IPS DF 19.7 (cell line): Measurements from ENCODE around the gene SPPL3.

Source experiments
- DNase-seq: peaks from one replicate; pipeline ENCODE4 v3.0.0-alpha.2; 2013; ENCODE audit warnings: low read depth, low spot score

The SPPL3 gene

DNA sequence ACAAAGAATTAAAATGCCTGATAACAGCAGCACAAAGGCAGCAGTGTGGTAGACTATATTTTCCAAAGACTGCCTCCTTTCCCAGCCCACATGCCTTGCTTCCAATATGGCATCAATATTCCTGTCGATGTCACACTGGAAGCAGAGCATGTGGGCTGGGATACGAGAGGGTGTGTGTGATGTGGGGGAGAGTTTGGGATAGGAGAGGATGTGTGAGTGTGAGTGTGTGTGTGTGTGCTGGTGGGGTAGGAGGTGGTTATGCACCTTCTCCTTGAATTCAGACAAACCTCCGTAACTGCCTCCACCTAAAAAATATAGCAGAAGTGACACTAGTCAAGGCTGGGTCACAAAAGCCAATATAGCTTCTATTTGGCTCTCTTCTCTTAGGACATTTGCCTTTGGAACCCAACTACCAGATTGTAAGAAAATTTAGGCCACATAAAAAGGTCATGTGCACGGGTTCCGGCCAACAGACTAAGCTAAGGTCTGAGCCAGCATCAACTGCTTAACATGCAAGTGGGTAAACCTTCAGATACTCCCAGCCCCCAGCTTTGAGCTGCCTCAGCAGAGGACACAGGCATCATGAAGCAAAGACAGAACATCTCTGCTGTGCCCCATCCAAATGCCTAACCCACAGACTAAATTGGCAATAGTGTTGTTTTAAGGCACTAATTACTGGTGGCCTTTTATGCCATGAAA lies 29.5 kb downstream of the SPPL3 start:
- no peak for DNase-seq

DNA sequence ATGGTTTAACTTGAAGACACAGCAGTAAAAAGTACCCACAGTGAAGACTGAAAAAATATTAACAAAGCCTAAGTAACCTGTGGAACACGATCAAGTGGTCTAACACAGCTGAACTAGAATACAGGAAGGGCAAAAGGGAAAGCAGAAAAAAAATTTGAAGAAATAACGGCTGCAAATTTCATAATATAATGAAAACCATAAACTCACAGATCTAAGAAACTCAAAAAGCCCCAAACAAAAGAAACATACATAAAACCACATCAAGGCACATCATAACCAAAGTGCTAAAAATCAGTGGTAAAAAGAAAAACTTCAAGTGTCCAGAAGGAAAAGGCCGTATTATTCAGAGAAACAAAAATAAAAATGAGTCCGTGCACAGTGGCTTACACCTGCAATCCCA lies 30.9 kb downstream of the SPPL3 start:
- no peak for DNase-seq

DNA sequence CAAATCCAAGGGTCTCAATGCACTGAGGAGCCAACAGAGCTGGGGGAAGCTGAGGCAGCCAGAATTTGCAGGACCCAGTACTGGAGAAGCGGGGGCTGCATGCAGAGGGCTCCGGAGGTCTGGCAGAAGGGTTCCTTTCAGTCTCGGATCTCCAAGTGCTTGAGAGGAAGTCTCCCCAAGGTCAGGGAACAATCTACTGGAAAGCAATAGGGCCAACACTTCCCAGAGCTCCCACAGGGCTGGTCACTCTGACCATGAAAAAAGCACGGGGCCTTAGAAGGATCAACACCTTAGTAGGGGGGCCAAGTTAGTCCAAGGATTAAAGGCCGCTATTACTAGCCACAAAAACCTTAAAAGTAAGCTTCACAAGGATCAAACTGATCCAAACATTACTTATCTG lies 31.7 kb downstream of the SPPL3 start:
- no peak for DNase-seq

DNA sequence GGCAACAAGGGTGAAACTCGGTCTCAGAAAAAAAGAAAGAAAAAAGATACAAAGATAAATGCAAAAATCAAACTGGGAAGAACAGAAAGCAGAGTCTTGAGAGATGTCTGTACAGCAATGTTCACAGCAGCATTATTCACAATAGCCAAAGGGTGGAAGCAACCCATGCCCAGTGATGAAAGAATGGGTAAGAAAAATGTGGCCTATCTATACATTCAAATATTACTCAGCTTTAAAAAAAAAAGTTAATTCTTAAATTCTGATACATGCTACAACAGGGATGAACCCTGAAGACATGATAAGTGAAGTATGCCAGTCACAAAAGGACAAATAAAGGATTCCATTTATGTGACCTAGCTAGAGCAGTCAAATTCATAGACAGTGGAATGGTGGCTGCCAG lies 33.7 kb downstream of the SPPL3 start:
- DNase-seq = no peak

DNA sequence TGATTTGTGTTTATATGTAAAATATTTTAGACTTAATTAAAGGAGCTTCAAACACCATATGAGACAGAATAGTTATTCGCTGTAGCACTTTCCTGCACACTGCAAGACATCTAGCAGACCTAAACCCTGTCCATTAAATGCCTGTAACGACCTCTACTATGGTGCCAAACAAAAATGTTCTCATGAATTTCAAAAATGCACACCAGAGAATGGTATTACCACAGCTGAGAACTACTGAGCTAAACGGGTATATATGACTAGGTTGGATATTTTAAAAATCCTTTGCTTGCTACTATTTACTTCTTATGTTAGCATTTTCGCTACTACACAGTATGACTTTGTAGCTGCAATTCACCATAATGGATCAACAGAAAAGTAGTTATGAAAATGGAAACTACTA lies 34.8 kb downstream of the SPPL3 start:
- no peak for DNase-seq

DNA sequence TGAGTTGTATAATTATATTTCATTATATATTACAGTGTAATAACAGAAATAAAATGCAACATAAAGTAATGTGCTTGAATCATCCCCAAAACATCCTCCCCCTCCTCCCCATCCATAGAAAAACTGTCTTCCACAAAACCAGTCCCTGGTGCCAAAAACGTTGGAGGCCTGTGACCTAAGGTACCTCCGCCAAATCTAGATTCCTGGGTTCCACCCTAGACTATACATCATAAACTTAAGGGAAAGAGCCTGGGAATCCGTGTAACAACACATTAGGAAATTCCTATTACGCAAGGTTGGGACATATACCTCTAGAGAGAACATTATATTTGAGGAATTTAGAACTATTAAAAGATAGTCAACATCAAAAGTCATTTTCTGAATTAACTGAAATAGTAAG lies 38.0 kb downstream of the SPPL3 start:
- DNase-seq = no peak

DNA sequence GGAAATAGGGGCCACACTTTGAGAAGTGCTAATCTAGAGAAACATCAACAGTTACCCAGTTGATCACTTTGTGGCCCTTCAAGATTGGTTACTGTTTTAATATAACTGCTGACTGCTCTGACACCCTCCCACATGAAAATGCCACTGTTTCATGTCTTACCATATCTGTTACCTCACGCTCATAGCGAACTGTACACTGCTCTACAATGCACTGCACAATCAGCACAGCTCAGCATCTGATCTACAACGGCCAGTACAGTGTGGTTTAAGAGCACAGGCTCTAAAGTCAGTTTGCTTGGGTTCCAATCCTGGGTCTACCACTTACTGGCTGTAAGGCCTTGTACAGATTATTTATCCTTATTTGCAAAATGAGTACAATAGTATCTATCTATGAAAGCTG lies 39.1 kb downstream of the SPPL3 start:
- no peak for DNase-seq

DNA sequence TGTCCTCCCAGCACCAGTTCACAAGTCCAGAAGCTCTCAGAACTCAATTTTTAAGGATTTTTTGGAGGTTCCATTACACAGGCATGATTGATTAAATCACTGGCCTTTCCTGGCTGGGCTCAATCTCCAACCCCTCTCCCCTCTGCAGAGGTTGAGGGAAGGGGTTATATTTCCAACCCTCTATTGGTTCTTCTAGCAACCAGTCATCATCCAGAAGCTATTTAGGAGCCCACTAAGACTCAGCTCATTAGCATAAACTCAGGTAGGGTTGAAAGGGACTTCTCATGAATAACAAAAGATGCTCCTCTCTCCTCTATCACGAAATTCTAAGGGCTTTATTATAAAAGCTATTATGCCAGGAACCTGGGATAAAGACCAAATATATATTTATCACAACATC lies 41.5 kb downstream of the SPPL3 start:
- peak; percentile 38 for DNase-seq

DNA sequence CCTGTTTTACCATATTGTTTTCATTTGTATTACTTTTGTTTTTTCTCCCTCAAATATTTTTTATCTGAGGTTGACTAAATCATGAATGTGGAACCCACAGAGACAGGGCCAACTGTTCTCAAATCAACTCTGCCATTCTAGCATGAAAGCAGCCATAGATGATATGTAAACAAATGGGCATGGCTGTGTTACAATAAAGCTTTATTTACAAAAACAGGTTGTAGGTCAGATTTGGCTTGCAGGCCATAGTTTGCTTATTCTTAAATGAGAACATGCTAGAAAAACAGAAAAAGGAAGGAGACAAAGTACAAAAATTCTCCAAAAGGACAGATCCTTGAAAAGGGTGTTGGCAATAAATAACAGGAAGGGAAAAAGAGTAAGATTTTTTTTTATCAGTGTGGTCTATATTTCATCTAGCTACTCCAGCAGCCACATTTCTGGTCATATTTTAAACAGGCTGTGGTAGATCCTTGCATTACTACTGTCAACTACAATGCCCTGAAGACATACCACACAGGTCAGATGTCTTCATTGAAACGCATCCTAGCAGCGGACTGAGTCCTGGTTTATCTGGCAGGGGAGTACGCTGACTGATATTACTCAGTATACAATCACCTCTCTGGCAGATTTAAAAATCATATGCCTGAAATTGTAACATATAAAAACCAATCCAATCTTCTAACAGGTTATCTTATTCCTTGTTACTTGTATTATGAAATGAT lies 42.9 kb downstream of the SPPL3 start:
- no peak for DNase-seq

DNA sequence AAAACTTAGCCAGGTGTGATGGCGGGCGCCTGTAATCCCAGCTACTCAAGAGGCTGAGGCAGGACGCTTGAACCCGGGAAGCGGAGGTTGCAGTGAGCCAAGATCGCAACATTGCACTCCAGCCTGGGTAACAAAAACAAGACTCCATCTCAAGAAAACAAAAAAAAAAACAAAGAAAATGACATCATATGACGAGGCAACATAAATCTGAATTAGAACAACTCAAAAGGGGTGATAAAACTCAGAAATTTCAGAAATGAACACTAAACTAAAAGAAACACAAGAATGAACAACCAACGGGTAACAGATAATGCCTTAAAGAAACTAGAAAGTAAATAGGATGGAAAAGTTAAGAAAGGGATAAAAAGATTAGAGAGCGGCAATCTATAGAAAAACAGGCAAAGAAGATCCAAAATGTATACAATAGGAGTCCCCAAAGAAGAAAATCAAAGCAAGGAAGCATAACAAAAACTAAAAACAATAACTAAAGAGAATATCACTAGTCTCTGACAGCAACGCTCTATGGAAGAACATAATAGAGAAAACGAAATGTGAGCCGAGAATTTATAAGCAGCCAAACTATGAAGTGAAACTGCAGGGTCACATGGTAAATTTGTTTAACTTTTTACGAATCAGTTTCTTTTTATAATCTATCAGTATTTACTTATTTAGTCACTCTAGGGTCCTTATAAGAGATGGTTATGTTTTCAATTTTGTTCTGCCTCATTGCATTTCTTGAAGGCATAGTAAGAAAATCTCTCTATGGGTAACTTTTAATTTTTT lies 45.7 kb downstream of the SPPL3 start:
- DNase-seq = no peak

DNA sequence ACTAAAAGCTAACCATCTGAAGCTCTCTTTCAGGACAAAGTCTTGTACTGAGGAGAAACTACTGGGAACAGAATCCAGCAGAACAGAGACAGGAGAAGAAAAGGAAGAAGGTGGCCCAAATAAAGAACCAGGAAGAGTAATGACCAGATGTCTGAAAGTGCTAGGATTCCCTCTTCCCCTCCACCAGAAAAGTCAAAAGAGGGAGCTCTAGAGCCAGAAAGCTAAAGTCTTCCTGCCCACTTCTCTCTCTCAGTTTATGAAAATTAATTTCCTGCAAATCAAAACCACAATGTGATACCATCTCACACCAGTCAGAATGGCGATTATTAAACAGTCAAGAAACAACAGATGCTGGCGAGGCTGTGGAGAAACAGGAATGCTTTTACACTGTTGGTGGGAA lies 47.2 kb downstream of the SPPL3 start:
- no peak for DNase-seq

DNA sequence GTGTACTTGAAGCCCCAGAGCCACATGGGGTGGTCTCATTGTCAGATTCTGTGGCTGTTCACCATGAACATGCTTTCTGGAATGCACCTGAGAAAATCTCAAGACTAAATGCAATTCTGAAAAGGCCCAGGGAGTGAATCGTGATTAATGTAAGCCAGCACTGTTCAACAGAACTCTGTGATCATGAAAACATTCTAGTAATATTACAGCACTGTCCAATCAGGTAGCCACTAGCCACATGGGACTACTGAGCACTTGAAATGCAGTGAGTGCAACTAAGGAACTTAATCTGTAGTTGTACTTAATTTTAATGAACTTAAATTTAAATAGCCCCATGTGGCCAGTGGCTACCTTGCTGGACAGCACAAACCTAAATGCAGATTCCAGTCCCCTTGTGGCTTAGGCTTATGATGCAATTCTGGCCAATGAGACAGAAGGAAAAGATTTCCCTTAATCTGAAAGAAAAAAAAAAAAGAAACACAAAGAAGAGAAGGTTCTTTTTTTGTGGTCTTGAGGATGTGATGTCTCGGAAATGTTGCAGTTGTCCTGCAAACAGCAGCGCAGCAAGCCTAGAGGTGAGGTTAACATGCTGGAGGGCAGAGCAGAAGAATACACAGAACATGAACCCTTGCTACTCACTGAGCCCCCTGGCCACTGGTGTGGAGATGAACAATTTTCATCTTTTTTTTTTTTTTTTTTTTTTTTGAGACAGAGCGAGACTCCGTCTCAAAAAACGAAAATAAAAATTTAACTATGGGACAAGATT lies 48.2 kb downstream of the SPPL3 start:
- no peak for DNase-seq

DNA sequence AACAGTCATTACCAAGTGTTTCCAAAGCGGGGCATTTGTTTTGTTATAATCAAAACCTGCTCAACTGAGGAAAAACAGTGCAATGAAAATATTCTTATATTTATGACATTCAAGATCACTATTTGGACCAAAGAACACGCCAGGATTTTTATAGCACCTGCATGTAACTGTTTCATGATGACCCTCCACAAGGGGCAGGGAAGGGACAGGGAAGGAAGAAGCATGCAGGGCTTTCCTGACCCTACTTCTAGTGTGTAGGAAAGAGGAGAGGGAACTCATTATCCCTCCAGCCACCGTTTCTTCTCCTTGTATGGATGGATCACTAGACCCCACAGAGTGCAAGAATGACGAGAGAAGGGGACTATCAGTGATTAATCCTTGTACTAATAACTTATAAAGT lies 49.4 kb downstream of the SPPL3 start:
- no peak for DNase-seq

DNA sequence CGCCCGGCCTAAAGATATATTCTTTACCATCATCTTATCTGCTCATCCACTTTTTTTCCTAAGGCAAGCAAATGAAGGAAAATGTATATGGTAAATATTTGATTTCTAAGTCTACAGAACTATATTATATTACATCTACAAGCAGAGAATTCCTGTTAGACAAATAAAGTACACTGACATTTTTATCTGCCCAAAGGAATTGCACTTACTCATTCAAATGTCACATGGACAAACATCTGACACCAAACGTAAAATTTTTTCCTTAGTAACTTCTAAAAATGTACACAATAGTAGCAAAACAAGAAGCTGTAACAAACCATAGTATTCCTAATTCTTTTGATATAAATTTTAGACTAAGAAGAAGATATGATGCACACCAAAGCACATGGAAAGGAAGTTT lies 51.0 kb downstream of the SPPL3 start:
- DNase-seq = no peak

DNA sequence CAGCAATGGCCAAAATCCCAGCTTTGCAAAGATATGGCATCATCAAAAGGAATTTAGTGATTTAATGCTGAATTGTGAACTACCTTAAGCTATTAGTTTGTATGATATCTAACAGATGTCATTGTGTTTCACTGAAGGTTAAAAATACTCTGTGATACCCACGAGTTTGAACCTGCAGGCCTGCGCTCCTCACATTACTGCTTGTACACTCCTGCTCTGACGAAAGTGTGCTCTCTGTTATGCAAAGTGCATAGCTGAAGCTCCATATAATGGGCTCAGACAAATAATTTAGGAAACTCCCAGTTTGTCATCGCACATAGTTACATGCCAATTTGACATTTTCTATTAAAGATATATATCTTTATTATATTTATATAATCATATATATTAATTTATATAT lies 52.2 kb downstream of the SPPL3 start:
- DNase-seq = no peak

DNA sequence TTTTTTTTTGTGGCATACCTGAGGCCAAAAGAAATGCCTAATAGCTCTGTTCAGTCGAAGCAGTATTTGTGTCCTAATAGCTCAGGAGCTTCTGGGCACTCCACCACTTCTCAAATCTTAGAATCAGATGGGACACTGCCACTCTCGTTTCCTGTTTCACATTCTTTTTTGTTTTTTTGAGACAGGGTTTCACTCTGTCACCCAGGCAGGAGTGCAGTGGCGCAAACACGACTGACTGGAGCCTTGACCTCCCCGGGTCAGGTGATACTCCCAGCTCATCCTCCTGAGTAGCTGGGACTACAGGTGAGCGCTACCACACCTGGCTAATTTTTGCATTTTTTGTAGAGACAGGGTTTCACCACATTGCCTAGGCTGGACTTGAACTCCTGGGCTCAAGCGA lies 52.7 kb downstream of the SPPL3 start:
- no peak for DNase-seq

DNA sequence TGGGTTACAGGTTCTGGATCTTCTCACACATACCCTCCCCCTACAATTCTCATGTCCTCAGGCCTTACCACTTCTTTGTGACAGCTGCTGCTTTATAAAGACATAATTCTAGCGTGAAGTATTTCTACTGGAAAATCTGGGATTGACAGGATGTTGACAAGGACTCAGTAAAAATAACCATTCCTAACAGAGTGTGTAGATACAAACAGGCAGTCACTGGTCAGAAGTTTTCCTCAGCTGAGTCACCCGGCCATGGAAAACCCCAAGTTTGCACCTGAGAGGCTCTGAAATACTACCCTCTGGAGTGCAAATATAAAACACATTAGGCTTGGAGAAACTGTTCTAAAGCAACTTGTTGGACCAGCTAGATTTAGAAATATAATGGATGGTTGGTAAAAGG lies 54.4 kb downstream of the SPPL3 start:
- no peak for DNase-seq

DNA sequence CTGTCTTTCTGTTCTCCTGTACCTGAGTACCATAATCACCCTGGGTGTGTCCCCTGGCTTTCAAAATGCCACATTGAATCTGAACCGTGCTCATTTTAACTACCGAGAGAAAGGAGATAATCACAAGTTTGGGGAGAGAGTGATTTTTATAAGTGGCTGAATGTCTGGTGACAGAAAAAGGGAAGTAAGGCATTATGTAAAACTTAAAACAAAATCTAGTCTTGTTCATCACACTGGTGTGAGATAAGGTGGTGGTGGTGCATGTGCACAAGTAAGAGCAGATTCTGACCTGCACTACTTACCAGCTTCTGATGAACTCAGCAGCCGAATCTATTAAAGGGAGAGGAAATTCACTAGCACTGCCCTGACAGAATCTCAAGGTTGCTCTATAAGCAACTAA lies 56.3 kb downstream of the SPPL3 start:
- DNase-seq = no peak

DNA sequence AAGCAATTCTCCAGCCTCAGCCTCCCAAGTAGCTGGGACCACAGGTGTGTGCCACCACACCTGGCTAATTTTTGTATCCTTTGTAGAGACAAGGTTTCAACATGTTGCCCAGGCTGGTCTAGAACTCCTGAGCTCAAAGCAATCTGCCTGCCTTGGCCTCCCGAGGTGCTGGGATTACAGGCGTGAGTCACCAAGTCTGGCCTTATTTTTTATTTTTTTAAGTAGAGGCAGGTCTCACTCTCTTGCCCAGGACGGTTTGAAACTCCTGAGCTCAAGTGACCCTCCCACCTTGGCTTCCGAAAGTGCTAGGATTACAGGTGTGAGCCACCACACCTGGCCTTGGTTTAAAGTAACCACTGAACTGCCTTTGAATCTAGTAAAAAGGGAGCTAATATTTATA lies 56.8 kb downstream of the SPPL3 start:
- DNase-seq = no peak

DNA sequence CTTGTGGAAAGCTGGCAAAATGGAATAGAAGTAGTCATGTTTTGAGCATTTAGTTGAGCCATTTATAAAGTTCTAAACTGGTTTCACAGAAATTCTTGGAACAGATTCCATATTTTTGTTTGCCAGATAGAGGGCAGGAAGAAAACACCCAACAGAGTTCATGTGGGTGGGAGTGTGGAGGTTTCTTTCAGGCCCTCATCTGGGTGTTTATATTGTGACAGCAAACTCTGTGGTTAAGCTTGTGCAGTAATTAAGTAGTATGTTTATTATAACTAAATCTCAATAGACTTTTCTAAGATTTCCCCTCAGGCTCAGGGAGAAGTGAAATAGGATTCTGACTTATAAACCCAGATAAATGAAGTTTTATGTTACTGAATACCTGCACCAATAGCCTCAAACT lies 57.4 kb downstream of the SPPL3 start:
- DNase-seq = no peak

DNA sequence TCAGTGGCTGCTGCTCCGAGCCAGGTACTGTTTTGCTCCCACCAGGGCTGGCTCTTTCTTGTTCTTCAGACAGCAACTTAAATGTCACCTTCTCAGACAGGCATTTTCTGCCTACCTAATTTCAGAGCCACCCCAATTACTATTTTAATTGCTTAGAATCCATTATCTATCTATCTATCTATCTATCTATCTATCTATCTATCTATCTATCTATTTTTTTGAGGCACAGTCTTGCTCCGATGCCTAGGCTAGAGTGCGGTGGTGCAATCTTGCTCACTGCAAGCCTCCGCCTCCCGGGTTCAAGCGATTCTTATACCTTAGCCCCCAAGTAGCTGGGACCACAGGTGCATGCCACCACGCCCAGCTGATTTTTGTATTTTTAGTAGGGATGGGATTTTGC lies 58.5 kb downstream of the SPPL3 start:
- DNase-seq = no peak

DNA sequence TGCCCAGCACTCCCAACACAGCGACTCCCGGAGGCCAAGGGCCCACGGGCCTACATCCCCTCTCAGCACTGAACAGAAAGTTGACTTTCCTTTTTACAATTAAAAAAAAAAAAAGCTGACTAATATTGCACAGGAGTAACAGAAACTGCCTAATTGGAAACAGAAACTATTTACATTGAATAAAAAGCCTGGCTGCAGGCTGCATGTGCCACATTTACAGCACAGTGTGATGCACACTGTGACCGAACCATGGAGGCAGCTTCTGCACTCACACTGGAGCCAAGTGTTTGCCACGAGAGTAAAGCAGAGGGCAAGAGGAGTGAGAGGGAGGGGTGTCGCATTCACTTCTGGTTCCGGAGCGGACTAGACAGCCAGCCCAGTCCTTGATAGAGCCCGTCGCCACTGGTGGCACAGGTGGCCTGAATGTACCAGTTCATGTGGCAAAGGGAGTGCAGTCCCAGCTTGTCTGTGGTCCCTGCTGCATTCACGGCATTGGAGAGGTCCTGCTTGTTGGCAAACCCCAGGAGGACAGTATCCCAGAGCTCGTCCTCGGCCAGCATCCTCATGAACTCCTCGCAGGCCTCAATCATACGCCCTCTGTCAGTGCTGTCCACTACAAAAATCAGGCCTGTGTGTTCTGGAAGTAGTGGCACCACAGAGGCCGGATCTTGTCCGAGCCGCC lies 59.2 kb downstream of the SPPL3 start:
- no peak for DNase-seq
